ENCODE data around the gene PPP1R8.

PPP1R8 gene

GRCh38 chr1:27886353-27886679 is 55.7 kb downstream of the PPP1R8 start:
- H3K4me3 ChIP-seq (ENCODE audit: low read length): no peak overlapping the region
- no peak for TF ChIP-seq ZNF274 (IDR thresholded peaks at IDR 0.05; ENCODE audit: low read depth, low read length)

- H3K4me3 ChIP-seq (ENCODE audit: low read length): no peak overlapping the region
- TF ChIP-seq ZNF274 (IDR thresholded peaks at IDR 0.05; ENCODE audit: low read depth, low read length): no peak
Observed at GRCh38 chr1:27886744-27887143, 56.2 kb downstream of the PPP1R8 start.

GRCh38 chr1:27887215-27888021 is 56.8 kb downstream of the PPP1R8 start:
- TF ChIP-seq ZNF274 (IDR thresholded peaks at IDR 0.05; ENCODE audit: low read depth, low read length): no peak
- H3K4me3 ChIP-seq (ENCODE audit: low read length): no peak overlapping the region

GRCh38 chr1:27889506-27889905 is 58.9 kb downstream of the PPP1R8 start:
- H3K4me3 ChIP-seq (ENCODE audit: low read length): no peak overlapping the region
- TF ChIP-seq ZNF274 (IDR thresholded peaks at IDR 0.05; ENCODE audit: low read depth, low read length): no peak

- TF ChIP-seq ZNF274 (IDR thresholded peaks at IDR 0.05; ENCODE audit: low read depth, low read length): no peak
- no peak overlapping the region for H3K4me3 ChIP-seq (ENCODE audit: low read length)
Observed at GRCh38 chr1:27891196-27891889, 60.8 kb downstream of the PPP1R8 start.

GRCh38 chr1:27894521-27894920 is 63.9 kb downstream of the PPP1R8 start:
- TF ChIP-seq ZNF274 (IDR thresholded peaks at IDR 0.05; ENCODE audit: low read depth, low read length): no peak
- no peak overlapping the region for H3K4me3 ChIP-seq (ENCODE audit: low read length)
